ENCODE measurements around the gene HSPB8.

The HSPB8 gene

DNA sequence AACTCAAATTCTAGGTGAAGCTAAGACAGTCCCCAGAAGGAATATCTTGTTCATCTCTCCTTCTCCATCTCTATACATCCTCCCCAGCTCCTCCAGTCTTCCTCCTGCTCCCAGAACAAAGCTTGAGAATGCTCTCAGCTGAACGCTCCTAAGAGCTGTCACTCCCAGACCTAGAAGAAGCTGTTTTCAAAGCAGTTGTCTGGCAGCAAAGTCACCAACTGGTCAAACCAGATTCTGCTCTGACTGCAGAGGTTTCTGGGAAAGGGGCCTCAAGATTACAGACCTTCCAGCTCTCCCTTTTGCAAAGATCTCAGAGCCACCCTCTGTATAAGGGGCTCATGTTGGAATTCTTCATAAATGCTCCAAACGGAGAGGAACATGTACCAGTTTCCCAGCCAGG is 9.6 kb upstream of the HSPB8 start:
- no peak for DNase-seq (ENCODE audit: extremely low spot score)
- TF ChIP-seq, protein P1, sequence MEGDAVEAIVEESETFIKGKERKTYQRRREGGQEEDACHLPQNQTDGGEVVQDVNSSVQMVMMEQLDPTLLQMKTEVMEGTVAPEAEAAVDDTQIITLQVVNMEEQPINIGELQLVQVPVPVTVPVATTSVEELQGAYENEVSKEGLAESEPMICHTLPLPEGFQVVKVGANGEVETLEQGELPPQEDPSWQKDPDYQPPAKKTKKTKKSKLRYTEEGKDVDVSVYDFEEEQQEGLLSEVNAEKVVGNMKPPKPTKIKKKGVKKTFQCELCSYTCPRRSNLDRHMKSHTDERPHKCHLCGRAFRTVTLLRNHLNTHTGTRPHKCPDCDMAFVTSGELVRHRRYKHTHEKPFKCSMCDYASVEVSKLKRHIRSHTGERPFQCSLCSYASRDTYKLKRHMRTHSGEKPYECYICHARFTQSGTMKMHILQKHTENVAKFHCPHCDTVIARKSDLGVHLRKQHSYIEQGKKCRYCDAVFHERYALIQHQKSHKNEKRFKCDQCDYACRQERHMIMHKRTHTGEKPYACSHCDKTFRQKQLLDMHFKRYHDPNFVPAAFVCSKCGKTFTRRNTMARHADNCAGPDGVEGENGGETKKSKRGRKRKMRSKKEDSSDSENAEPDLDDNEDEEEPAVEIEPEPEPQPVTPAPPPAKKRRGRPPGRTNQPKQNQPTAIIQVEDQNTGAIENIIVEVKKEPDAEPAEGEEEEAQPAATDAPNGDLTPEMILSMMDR (IDR thresholded peaks at IDR 0.05; ENCODE audit: control extremely low read depth, extremely low read depth, low read depth, missing control alignments): no peak
- CTCF ChIA-PET: no interaction called here
- POLR2A ChIA-PET: no interaction called here

- POLR2A ChIA-PET: no interaction called here
- DNase-seq (ENCODE audit: extremely low spot score): no peak
- CTCF ChIA-PET: no interaction called here
- TF ChIP-seq, protein P1 (IDR thresholded peaks at IDR 0.05; ENCODE audit: control extremely low read depth, extremely low read depth, low read depth, missing control alignments): no peak
These were observed 7.4 kb upstream of the HSPB8 start for GRCh38 chr12:119171291-119171690.

GRCh38 chr12:119171691-119172425 is 6.9 kb upstream of the HSPB8 start:
- TF ChIP-seq, protein P1 (IDR thresholded peaks at IDR 0.05; ENCODE audit: control extremely low read depth, extremely low read depth, low read depth, missing control alignments): no peak
- POLR2A ChIA-PET: no interaction called here
- no peak for DNase-seq (ENCODE audit: extremely low spot score)
- CTCF ChIA-PET: interaction anchor here (2.2 kb wide), 1 partner anchor 9 kb away, joined by 4 read pairs; no protein-coding TSS in a partner anchor

DNA sequence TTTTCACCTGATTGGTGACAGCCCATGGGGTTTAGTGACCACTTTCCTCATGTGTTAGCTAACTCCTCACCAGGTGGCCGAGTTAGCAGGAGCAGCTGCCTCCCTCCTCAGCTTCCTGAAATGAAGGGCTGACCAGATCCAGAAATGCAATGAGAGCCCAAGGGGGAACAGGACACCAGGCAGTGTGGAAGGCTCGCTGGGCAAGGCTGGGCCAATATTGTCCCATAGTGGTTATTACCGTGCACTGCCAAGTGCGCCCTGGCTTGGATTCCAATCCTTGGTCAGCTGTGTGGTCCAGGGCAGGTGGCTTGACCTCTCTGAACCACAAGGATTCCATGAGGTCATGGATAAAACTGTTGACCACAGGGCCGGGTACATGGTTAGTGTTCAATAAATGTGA is 3.6 kb upstream of the HSPB8 start:
- POLR2A ChIA-PET: no interaction called here
- DNase-seq (ENCODE audit: extremely low spot score): no peak
- CTCF ChIA-PET: no interaction called here
- TF ChIP-seq, protein P1 (IDR thresholded peaks at IDR 0.05; ENCODE audit: control extremely low read depth, extremely low read depth, low read depth, missing control alignments): no peak

DNA sequence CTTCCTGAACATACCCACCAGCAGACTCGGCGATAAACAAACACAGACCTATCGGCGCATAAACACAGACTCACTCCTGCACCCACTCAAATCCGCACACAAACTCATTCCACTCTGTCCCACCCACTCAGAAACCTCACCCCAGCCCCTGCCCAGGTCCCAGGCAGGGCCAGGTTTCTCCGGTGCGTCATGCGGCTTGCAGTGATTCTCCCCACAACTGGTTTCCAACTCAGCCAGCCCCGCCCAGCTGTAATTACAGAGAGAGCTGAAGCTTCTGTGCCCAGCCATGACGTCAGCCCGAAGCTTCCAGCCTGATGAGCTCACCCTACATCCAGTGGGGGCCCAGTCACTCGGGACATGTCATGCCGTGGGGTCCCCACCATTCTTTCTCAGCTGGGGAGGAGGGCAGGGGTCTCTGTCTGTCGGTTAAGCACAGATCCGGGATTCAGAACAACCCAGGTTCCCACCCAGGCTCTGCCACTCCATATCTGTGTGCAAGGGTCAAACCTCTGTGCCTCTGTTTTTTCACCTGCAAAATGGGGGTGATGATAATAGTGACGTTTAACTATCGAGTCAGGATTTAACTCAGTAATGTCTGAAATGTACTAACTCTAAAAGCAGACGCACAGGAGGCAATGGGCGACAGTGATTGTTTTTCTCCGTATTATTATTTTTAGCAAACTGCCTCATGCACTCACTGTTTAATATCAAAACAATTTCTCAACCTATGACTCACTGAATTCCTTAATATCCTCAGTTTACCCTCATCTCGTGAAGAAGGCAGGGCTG is 2.3 kb upstream of the HSPB8 start:
- CTCF ChIA-PET: no interaction called here
- POLR2A ChIA-PET: no interaction called here
- no peak for DNase-seq (ENCODE audit: extremely low spot score)
- TF ChIP-seq, protein P1 (IDR thresholded peaks at IDR 0.05; ENCODE audit: control extremely low read depth, extremely low read depth, low read depth, missing control alignments): no peak

- CTCF ChIA-PET: no interaction called here
- no peak for DNase-seq (ENCODE audit: extremely low spot score)
- TF ChIP-seq, protein P1 (IDR thresholded peaks at IDR 0.05; ENCODE audit: control extremely low read depth, extremely low read depth, low read depth, missing control alignments): no peak
- POLR2A ChIA-PET: no interaction called here
These were observed 1.7 kb upstream of the HSPB8 start for GRCh38 chr12:119177056-119177325.
